Activated naive CD8-positive, alpha-beta T cell treated with anti-CD3 and anti-CD28 coated beads, Interleukin-2, amount 10 ng/mL, durations not matched to agents 7 days and 5 days (primary cell): ENCODE results near the gene PBRM1. TPM values are rescaled to one million over a fixed set of nuclear protein-coding genes. Genes with fewer than 3 reads are reported as not detected.
A peak's percentile ranks its signal among the peaks of the same experiment; 100 is the strongest.
"Not testable (repeated sequence)": the region's sequence is repeated elsewhere in the genome, so short reads cannot be mapped to it uniquely, and the experiment has no call there.

Experiments used
- ATAC-seq: fragments of 150-1000 bp; cut with Tn5 transposase; one replicate; pipeline ENCODE4 v1.10.0; 2021; ENCODE audit warnings: low read depth, moderate library complexity
- POLR2A ChIA-PET: fragments of 350-600 bp; sonication (Branson Sonifier 250); formaldehyde crosslinking; loops from one replicate; lab custom pipeline; 2021; ENCODE audit warnings: antibody characterized with exemption; lab: Charles Lee
- DNase-seq: peaks from one replicate; pipeline ENCODE4 v3.0.0; 2021
- H3K27ac Mint-ChIP-seq: one replicate; pipeline ENCODE4 v1.8.0; 2022; ENCODE audit warnings: mild to moderate bottlenecking, mixed read lengths
- H3K27me3 Mint-ChIP-seq: one replicate; pipeline ENCODE4 v1.8.0; 2022; ENCODE audit warnings: mild to moderate bottlenecking, moderate library complexity, mixed read lengths
- H3K36me3 Mint-ChIP-seq: one replicate; pipeline ENCODE4 v1.8.0; 2021; ENCODE audit warnings: mild to moderate bottlenecking, mixed read lengths
- H3K4me1 Mint-ChIP-seq: one replicate; pipeline ENCODE4 v1.8.0; 2021; ENCODE audit warnings: mixed read lengths
- H3K4me3 Mint-ChIP-seq: one replicate; pipeline ENCODE4 v1.8.0; 2022; ENCODE audit warnings: mild to moderate bottlenecking, moderate library complexity, mixed read lengths
- H3K9me3 Mint-ChIP-seq: one replicate; pipeline ENCODE4 v1.8.0; 2021; ENCODE audit warnings: mixed read lengths
- total RNA-seq, 2 experiments: library from RNA; stranded (reverse); gene quantifications; one replicate each; pipeline ENCODE4 v1.2.3, GENCODE V29; 2021

Gene PBRM1
- total RNA-seq = 10 to 100 TPM; 73.5 to 77.0 TPM

DNA sequence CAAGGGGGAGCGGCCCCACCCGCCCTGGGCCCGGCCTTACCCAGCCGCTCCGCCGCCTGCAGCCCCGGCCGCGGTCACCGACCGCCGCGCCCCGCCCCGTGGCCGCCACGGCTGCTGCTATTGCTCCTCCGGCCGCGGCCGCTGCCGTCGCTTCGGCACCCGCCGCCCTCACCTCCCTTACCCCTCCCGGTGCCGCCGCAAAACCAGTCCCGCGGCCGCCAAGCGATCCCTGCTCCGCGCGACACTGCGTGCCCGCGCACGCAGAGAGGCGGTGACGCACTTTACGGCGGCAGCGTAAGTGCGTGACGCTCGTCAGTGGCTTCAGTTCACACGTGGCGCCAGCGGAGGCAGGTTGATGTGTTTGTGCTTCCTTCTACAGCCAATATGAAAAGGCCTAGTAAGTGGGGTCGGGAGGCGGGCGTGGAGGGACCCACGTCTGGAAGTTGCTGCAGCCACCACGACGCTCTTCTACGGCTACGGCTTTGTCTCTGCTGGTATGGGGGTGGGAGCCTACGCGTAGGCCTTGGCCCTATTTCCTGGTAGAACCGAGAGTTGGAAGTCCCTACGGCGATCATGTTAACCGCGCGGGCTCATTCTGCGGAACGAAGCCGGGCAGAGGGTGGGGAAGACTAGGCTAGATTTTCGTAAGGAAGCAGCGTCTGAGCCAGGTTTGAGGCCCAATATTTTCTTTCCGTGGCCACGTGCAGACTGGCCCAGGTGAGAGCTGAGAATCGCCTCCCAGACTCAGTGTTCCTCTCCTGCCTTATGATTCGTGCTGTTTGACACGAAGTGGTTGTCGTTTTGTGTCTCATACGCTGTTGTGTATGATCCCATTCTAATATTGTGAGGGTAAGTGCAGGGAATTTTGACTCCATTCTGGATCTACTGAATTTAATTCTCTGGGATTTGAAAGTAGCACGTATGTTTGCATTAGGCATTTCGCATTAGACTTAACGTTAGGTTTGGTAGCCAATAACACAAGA, at the start of gene PBRM1, which contains the start of gene GNL3:
PBRM1 (minus strand) TSS at position 205 of the 983 bp plus-strand sequence.
GNL3 (plus strand) TSS at position 324 of the 983 bp plus-strand sequence; CDS start at position 385, 61 bp downstream.
- Mint-ChIP-seq H3K27ac (peak within 1 kb of the TSS; percentile 94), H3K27me3 (no peaks in the 10 kb centered on the region), H3K36me3 (peaks cover 19% of the 10 kb centered on the region), H3K9me3 (no peaks in the 10 kb centered on the region), H3K4me3 (peak within 1 kb of the TSS; percentile 99), H3K4me1 (peaks cover 41% of the 10 kb centered on the region)
- DNase-seq = peak; percentile 94
- POLR2A ChIA-PET = interaction anchor here (1.4 to 5.7 kb wide), 5 partner anchors 10 to 360 kb away, joined by 3 to 38 read pairs (median 4); partner anchors contain the start of genes GLT8D1, SFMBT1 and SPCS1
- peak; percentile 80 for ATAC-seq

DNA sequence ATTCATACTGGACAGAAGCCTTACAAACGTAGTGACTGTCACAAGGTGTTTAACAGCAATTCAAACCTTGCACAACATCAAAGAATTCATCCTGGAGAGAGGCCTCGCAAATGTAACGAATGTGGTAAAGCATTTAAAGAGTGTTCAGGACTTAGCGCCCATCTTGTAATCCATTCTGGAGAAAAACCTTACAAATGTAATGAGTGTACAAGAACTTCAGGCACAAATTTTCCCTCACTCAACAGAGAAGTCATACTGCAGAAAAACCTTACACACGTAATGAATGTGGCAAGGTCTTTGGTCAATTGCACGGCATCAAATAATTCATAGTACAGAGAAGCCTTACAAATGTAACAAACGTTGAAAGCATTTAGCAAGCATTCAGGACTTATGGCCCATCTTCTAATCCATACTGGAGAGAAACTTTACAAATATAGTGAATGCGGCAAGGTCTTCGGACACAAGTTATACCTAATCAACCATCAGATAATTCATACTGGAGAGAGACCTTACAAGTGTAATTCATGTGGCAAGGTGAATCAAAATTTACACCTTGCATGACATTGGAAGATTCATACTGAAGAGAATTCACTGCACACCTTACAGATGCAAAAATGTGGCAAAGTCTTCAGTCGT, 47.7 kb upstream of the PBRM1 start:
- no peak overlapping the region for H3K4me3 Mint-ChIP-seq
- H3K27me3 Mint-ChIP-seq = no peaks in the 10 kb centered on the region
- H3K4me1 Mint-ChIP-seq = peaks cover 6% of the 10 kb centered on the region
- POLR2A ChIA-PET = no interaction called here
- H3K27ac Mint-ChIP-seq = no peak overlapping the region
- peaks cover 24% of the 10 kb centered on the region for H3K9me3 Mint-ChIP-seq
- DNase-seq (no peak), ATAC-seq (no peak)
- peaks cover 69% of the 10 kb centered on the region for H3K36me3 Mint-ChIP-seq

DNA sequence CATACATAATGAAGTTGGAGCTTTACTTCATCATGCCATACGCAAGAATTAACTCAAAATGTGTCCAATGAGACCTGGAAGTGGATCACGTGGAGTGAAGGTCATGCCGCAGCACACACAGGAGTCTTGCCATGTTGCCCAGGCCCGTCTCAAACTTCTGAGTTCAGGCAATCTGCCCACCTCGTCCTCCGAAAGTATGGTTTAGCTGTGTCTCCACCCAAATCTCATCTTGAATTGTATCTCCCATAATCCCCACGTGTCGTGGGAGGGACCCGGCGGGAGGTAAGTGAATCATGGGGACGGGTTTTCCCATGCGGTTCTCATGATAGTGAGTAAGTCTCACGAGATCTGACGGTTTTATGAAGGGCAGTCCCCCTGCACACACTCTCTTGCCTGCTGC, 45.9 kb upstream of the PBRM1 start:
- Mint-ChIP-seq H3K4me3 (no peak overlapping the region), H3K27ac (no peak overlapping the region), H3K27me3 (no peaks in the 10 kb centered on the region), H3K4me1 (peaks cover 6% of the 10 kb centered on the region), H3K9me3 (peaks cover 25% of the 10 kb centered on the region), H3K36me3 (peaks cover 74% of the 10 kb centered on the region)
- POLR2A ChIA-PET = no interaction called here
- DNase-seq (no peak), ATAC-seq (no peak)

DNA sequence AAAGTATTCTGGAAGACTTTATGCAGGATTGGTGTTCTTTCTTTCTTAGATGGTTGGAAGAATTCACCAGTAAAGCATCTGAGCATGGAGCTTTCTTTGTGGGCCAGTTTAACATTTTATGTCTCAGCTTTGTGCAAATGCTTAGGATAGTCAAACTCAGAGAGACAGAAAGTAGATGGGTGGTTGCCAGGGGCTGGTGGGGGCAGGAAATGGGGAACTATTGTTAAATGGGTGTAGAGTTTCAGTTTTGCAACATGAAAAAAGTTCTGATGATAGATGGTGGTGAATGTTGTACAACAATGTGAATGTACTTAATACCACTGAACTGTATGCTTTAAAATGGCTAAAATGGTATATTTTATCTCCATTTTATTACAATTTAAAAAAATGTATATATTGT, 45.0 kb upstream of the PBRM1 start:
- H3K27ac Mint-ChIP-seq = peak overlapping the region; percentile 53
- DNase-seq = no peak
- H3K36me3 Mint-ChIP-seq = peaks cover 71% of the 10 kb centered on the region
- no peaks in the 10 kb centered on the region for H3K27me3 Mint-ChIP-seq
- H3K4me3 Mint-ChIP-seq = peak overlapping the region; percentile 2
- peak; percentile 65 for ATAC-seq
- H3K4me1 Mint-ChIP-seq = peaks cover 6% of the 10 kb centered on the region
- POLR2A ChIA-PET = no interaction called here
- peaks cover 25% of the 10 kb centered on the region for H3K9me3 Mint-ChIP-seq

DNA sequence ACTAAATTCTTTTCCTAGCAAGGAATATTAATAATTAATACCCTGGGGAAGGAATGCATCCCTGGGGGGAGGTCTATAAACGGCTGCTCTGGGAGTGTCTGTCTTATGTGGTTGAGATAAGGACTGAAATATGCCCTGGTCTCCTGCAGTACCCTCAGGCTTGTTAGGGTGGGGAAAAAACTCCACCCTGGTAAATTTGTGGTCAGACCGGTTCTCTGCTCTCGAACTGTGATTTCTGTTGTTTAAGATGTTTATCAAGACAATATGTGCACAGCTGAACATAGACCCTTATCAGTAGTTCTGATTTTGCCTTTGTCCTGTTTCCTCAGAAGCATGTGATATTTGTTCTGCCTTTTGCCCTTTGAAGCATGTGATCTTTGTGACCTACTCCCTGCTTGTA, 43.0 kb upstream of the PBRM1 start:
- DNase-seq, H3K27ac Mint-ChIP-seq, H3K27me3 Mint-ChIP-seq, H3K4me3 Mint-ChIP-seq, ATAC-seq, H3K4me1 Mint-ChIP-seq, POLR2A ChIA-PET: not testable (repeated sequence)
- peaks cover 25% of the 10 kb centered on the region for H3K9me3 Mint-ChIP-seq
- H3K36me3 Mint-ChIP-seq = peaks cover 59% of the 10 kb centered on the region

DNA sequence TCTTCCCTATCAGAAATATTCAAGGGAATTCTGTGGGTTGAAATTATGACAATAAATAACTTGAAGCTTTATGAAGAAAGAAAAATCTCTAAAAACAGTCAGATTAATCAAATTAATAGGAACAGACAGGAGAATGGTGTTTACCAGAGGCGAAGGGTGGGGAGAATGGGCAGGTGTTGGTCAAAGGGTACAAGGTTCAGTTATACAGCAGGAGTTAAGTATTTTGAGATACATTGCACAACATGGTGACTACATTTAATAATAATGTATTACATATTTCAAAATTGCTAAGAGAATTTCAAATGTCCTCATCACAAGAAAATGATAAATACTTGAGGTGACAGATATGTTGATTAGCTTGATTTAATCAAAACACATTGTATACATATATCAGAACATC, 38.8 kb upstream of the PBRM1 start:
- ATAC-seq (no peak), DNase-seq (no peak)
- peaks cover 11% of the 10 kb centered on the region for H3K9me3 Mint-ChIP-seq
- POLR2A ChIA-PET = interaction anchor here (0.6 to 0.9 kb wide), 2 partner anchors 19 to 265 kb away, joined by 3 read pairs; partner anchors contain the start of genes GLT8D1 and SPCS1
- no peaks in the 10 kb centered on the region for H3K27me3 Mint-ChIP-seq
- no peak overlapping the region for H3K4me3 Mint-ChIP-seq
- H3K27ac Mint-ChIP-seq = no peak overlapping the region
- H3K4me1 Mint-ChIP-seq = peaks cover 16% of the 10 kb centered on the region
- H3K36me3 Mint-ChIP-seq = peaks cover 35% of the 10 kb centered on the region

DNA sequence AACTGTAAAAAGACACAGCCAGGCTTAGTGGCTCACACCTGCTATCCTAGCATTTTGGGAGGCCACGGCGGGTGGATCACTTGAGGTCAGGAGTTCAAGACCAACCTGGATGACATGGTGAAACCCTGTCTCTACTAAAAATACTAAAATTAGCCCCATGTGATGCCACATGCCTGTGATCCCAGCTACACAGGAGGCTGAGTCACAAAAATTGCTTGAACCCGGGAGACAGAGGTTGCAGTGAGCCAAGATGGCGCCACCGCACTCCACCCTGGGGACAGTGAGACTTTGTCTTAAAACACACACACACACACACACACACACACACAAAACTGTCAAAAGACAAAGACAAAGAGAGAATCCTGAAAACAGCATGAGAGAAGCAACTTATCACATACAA, 38.2 kb upstream of the PBRM1 start:
- POLR2A ChIA-PET = no interaction called here
- Mint-ChIP-seq H3K36me3 (peaks cover 34% of the 10 kb centered on the region), H3K27ac (no peak overlapping the region), H3K4me3 (no peak overlapping the region), H3K9me3 (peaks cover 9% of the 10 kb centered on the region), H3K27me3 (no peaks in the 10 kb centered on the region), H3K4me1 (peaks cover 16% of the 10 kb centered on the region)
- ATAC-seq = no peak
- no peak for DNase-seq

DNA sequence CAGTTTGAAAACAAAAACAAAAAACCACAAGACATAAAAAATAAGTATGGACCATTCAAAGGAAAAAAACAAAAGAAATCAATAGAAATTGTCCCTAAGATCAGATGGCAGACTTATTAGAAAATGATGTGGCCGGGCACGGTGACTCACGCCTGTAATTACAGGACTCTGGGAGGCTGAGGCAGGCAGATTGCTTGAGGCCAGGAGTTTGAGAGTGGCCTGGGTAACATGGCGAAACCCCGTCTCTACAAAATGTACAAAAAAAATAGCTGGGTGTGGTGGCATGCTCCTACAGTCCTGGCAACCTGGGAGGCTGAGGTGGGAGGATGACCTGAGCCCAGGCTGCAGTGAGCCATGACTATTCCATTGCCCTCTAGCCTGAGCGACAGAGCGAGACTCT, 36.8 kb upstream of the PBRM1 start:
- no peak for ATAC-seq
- H3K4me1 Mint-ChIP-seq = peaks cover 16% of the 10 kb centered on the region
- no peaks in the 10 kb centered on the region for H3K27me3 Mint-ChIP-seq
- H3K4me3 Mint-ChIP-seq = no peak overlapping the region
- DNase-seq = no peak
- POLR2A ChIA-PET = no interaction called here
- peaks cover 32% of the 10 kb centered on the region for H3K36me3 Mint-ChIP-seq
- H3K27ac Mint-ChIP-seq = no peak overlapping the region
- peaks cover 3% of the 10 kb centered on the region for H3K9me3 Mint-ChIP-seq

DNA sequence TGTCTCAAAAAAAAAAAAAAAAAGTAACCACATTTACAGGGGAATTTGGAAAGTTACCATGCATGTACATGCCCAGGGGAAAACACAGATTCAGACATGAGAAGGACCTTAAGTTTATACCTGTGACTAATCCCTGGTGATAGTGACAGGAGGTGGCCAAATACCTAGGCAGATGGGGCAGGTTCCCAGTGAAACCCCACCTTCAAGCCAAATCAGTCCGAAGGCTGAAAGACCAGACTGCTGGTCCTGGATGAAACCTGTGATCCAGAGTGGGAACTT, 36.0 kb upstream of the PBRM1 start:
- Mint-ChIP-seq H3K4me1 (peaks cover 16% of the 10 kb centered on the region), H3K9me3 (peaks cover 3% of the 10 kb centered on the region), H3K27me3 (no peaks in the 10 kb centered on the region), H3K36me3 (peaks cover 31% of the 10 kb centered on the region), H3K4me3 (no peak overlapping the region), H3K27ac (peak overlapping the region; percentile 89)
- POLR2A ChIA-PET = interaction anchor here (0.8 to 2.0 kb wide), 3 partner anchors 14 to 24 kb away, joined by 3 to 16 read pairs (median 7); partner anchors contain the start of genes GLT8D1 and SPCS1
- DNase-seq (no peak), ATAC-seq (no peak)

DNA sequence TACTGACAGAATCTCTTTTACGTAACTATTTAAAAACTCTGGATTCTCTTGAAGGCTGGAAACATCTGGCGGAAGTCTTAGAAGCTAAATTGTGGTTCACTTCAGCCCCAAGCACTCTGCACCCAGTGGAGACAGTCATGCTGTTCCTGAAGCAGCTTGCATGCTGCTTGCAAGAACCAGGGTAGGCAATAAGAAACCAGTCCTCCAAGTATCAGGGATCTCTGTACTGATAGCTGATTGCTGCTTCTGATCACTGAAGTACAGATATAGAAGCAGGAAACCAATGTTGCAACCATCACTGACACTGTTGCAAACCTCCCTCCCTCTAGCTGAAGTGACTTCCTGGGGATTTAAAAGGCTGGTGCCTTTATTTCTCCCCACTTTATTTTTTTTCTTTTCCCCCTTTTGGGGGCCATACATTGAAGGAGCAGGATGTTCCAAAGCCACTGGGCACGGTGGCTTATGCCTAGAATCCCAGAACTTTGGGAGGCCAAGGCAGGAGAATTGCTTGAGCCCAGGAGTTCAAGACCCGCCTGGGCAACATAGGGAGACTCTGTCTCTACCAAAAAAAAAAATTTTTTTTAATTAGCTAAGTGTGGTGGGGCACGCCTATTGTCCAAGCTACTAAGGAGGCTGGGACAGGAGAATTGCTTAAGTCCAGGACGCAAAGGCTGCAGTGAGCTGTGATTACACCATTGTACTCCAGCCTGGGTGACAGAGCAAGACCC, 35.5 kb upstream of the PBRM1 start:
- DNase-seq (no peak), ATAC-seq (peak; percentile 97)
- POLR2A ChIA-PET = interaction anchor here (0.8 to 2.0 kb wide), 3 partner anchors 13 to 23 kb away, joined by 3 to 16 read pairs (median 7); partner anchors contain the start of genes GLT8D1 and SPCS1
- Mint-ChIP-seq H3K4me1 (peaks cover 16% of the 10 kb centered on the region), H3K27ac (peak overlapping the region; percentile 89), H3K4me3 (peak overlapping the region; percentile 67), H3K9me3 (peaks cover 3% of the 10 kb centered on the region), H3K27me3 (no peaks in the 10 kb centered on the region), H3K36me3 (peaks cover 33% of the 10 kb centered on the region)

DNA sequence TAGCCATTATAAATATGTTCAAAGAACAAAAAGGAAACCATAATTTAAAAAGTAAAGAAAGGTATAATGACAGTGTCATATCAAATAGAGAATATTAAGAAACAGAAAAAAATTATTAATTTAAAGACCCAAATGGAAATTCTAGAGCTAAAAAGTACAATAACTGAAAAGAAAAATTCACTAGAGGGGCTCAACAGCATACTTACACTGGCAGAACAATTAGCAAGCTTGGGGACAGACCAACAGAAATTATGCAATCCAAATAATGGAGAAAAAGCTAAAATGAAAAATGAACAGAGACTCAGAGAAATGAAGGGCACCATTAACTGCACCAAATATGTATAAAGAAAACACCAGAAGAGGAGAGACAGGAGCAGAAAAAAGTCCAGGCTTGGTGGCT, 33.9 kb upstream of the PBRM1 start:
- H3K27ac Mint-ChIP-seq = no peak overlapping the region
- no peak for ATAC-seq

DNA sequence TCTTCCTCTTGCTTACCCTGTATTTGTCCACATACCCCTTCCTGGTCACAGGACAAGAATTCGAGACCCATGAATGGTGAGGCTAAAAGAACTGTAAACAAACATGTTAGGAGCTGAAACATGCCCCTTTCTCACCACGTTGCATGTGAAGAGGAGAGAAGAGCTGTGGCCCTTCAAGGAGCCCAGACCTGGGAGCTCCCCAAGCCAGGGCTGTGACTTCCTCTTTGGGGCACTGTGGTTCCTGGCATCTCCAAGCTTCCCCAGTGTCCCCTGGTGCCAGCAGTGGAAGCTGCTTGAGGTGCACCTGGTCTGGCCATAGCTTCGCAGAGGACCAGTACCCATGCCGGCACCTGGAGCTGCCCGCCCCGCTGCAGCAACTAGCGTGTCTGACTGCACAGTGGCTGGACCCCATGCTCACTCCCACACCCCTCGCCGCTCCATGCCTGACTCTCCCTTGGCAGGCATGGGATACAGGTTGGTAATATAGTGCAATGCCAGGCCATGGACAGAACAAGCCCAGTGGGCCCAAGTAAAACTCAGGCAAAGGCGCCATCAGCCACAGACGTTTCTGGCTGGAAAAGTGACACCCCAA, 30.1 kb upstream of the PBRM1 start:
- peaks cover 8% of the 10 kb centered on the region for H3K4me1 Mint-ChIP-seq

More for the DNA sequence above, 33.9 kb upstream of the PBRM1 start:
- H3K36me3 Mint-ChIP-seq = peaks cover 31% of the 10 kb centered on the region
- POLR2A ChIA-PET = interaction anchor here (1.8 kb wide), 1 partner anchor 12 kb away, joined by 7 read pairs; no protein-coding TSS in a partner anchor
- peaks cover 16% of the 10 kb centered on the region for H3K4me1 Mint-ChIP-seq
- peaks cover 3% of the 10 kb centered on the region for H3K9me3 Mint-ChIP-seq
- H3K4me3 Mint-ChIP-seq = no peak overlapping the region
- no peak for DNase-seq
- no peaks in the 10 kb centered on the region for H3K27me3 Mint-ChIP-seq

More for the DNA sequence above, 30.1 kb upstream of the PBRM1 start:
- Mint-ChIP-seq H3K36me3 (peaks cover 22% of the 10 kb centered on the region), H3K9me3 (peaks cover 3% of the 10 kb centered on the region), H3K27ac (no peak overlapping the region), H3K27me3 (no peaks in the 10 kb centered on the region), H3K4me3 (no peak overlapping the region)
- ATAC-seq (no peak), DNase-seq (no peak)
- POLR2A ChIA-PET = interaction anchor here (1.1 to 1.3 kb wide), 2 partner anchors 9 to 10 kb away, joined by 3 read pairs; partner anchors contain the start of genes GLT8D1 and SPCS1
